ENCODE results near the gene C2orf76. TPM values are rescaled to one million over a fixed set of nuclear protein-coding genes. Genes with fewer than 3 reads are reported as not detected.

C2orf76 gene
- total RNA-seq, 4 donors from 2014 or later = 13.5 to 63.0 (median 21.5) TPM

DNA sequence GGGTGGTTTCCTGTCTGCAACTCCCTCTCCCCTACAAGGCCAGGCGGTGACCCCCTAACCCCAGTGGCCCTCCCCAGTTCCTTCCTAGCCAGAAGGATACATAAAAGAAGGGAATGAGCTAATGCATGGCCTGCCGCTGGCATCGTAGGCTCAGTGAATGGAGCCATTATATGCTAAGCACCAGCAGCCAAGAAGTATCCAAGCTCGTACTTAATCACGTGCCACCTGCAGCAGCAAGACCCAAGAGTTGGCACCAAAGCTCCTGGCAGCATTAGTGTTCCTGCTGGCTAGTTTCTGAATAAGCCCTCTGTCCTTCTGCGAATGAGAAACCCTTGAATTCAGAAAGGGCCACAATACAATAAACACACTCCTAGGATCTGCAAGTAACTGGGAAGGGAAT, 4.5 kb upstream of the C2orf76 start:
- Histone ChIP-seq H3K36me3 (no peaks in the 10 kb centered on the region), H3K27ac (no peak overlapping the region), H3K4me3 (no peak overlapping the region), H3K9me3 (no peaks in the 10 kb centered on the region), H3K4me1 (peaks cover 0 to 7% of the 10 kb centered on the region in 2 donors), H3K27me3 (no peaks in the 10 kb centered on the region)
- TF ChIP-seq, protein P1, sequence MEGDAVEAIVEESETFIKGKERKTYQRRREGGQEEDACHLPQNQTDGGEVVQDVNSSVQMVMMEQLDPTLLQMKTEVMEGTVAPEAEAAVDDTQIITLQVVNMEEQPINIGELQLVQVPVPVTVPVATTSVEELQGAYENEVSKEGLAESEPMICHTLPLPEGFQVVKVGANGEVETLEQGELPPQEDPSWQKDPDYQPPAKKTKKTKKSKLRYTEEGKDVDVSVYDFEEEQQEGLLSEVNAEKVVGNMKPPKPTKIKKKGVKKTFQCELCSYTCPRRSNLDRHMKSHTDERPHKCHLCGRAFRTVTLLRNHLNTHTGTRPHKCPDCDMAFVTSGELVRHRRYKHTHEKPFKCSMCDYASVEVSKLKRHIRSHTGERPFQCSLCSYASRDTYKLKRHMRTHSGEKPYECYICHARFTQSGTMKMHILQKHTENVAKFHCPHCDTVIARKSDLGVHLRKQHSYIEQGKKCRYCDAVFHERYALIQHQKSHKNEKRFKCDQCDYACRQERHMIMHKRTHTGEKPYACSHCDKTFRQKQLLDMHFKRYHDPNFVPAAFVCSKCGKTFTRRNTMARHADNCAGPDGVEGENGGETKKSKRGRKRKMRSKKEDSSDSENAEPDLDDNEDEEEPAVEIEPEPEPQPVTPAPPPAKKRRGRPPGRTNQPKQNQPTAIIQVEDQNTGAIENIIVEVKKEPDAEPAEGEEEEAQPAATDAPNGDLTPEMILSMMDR (IDR thresholded peaks at IDR 0.05) = no peak
- no peak for TF ChIP-seq POLR2A (IDR thresholded peaks at IDR 0.05)
- DNase-seq = no peak
- intact Hi-C loops (cut with DNase I; ENCODE audit: low total_unique reads) = no loop called here

DNA sequence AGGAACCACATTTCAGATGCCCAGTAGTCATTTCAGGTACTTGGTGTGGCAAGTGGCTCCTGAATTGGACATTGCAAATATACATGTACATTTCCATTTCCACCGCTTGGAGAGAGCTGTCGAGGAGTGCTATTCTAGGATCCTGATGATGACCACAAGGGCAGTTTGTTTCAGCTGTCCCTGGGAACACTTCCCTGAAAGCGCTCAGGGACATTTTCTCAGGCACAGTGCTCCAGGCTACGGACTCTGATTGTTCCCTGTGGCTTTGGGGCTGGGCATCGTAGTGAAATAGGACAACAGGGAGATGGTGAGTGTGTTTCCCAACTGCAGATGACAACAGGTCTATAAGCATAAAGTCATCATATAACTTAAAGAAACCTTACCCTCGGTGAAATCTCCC, 3.2 kb upstream of the C2orf76 start:
- Histone ChIP-seq H3K4me1 (peaks cover 0 to 7% of the 10 kb centered on the region in 2 donors), H3K9me3 (no peaks in the 10 kb centered on the region), H3K27ac (no peak overlapping the region), H3K36me3 (no peaks in the 10 kb centered on the region), H3K27me3 (no peaks in the 10 kb centered on the region), H3K4me3 (no peak overlapping the region)
- no peak for DNase-seq
- TF ChIP-seq, protein P1 (IDR thresholded peaks at IDR 0.05) = no peak
- no peak for TF ChIP-seq POLR2A (IDR thresholded peaks at IDR 0.05)
- intact Hi-C loops (cut with DNase I; ENCODE audit: low total_unique reads) = no loop called here

DNA sequence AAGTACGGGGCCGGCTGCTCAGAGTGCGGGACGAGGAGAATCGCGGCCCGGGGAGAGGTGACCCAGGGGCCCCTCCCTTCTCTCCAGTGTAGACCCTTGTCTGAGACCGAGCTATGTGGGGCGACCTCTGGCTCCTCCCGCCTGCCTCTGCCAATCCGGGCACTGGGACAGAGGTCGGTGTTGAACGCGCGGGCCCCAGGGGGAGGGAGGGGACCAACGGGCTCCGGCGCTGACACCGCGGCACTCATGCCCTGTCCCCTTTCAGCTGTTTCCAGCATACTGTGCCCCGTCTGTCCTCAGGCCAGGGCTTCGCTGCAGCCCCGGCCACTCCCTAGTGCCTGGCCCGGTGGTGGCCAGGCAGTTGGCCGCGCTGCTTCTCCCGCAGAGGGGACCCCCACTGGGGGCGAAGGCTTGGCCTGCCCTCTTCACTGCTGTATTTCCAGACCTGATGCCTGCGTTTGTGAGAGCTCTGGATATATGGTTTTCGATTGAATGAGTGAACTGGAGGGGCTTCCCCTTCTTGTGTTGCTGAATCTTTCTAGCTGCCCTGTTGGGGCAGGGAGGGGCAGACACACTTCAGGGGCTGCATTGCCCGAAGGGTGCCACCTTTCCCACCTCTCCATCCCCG, 952 bp upstream of the C2orf76 start:
- peaks cover 0 to 7% of the 10 kb centered on the region in 2 donors for H3K4me1 ChIP-seq
- no peak for TF ChIP-seq POLR2A (IDR thresholded peaks at IDR 0.05)
- TF ChIP-seq, protein P1 (IDR thresholded peaks at IDR 0.05) = no peak
- no peaks in the 10 kb centered on the region for H3K9me3 ChIP-seq
- no peaks in the 10 kb centered on the region for H3K27me3 ChIP-seq
- peak; percentile 27 to 34 for DNase-seq
- intact Hi-C loops (cut with DNase I; ENCODE audit: low total_unique reads) = no loop called here
- no peaks in the 10 kb centered on the region for H3K36me3 ChIP-seq
- peak overlapping the region; percentile 80 to 82 for H3K27ac ChIP-seq
- H3K4me3 ChIP-seq = peak overlapping the region; percentile 65 to 90

- Histone ChIP-seq H3K36me3 (no peaks in the 10 kb centered on the region), H3K27ac (peak overlapping the region; percentile 80 to 82), H3K27me3 (no peaks in the 10 kb centered on the region), H3K4me3 (peak overlapping the region; percentile 65 to 90), H3K4me1 (peaks cover 0 to 7% of the 10 kb centered on the region in 2 donors), H3K9me3 (no peaks in the 10 kb centered on the region)
- no peak for TF ChIP-seq POLR2A (IDR thresholded peaks at IDR 0.05)
- TF ChIP-seq, protein P1 (IDR thresholded peaks at IDR 0.05) = no peak
- no peak for DNase-seq
- intact Hi-C loops (cut with DNase I; ENCODE audit: low total_unique reads) = no loop called here
These were observed 429 bp downstream of the C2orf76 start for GRCh38 chr2:119366161-119366648.

DNA sequence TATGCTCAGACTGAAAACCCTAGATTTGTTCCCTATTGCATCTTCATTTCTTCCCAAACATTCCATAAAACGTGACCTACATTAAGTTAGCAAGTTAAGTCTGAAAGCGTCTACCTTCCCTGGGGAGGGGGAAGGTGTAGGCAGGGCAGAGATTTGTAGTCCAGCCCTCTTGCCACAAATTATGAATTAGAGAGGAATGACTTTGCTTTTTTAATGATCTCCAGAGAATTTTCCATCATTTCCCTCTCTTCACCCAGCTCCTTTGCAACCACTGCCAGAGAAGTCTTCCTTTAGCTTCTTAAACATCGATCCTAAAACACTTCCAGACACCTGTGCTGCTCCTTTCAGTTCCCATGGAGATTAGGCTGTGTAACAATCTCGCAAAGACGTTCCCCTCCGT, 1.2 kb downstream of the C2orf76 start:
- intact Hi-C loops (cut with DNase I; ENCODE audit: low total_unique reads) = no loop called here
- no peaks in the 10 kb centered on the region for H3K9me3 ChIP-seq
- DNase-seq = no peak
- H3K27me3 ChIP-seq = no peaks in the 10 kb centered on the region
- no peaks in the 10 kb centered on the region for H3K36me3 ChIP-seq
- peak overlapping the region in 1 of 2 donors; percentile 65 for H3K4me3 ChIP-seq
- peaks cover 0 to 7% of the 10 kb centered on the region in 2 donors for H3K4me1 ChIP-seq
- H3K27ac ChIP-seq = peak overlapping the region in 1 of 2 donors; percentile 80
- TF ChIP-seq POLR2A (IDR thresholded peaks at IDR 0.05) = no peak
- TF ChIP-seq, protein P1 (IDR thresholded peaks at IDR 0.05) = no peak

All from uterus (tissue), 4 donors.